A549 (cell line): Measurements from ENCODE around the gene ABCC6.

Experiments used
- BHLHE40 ChIP-seq: IDR thresholded peaks from 2 replicates; pipeline ENCODE4 v1.6.1; 2012; ENCODE audit warnings: low read depth, low read length, inconsistent platforms
- CBX8 ChIP-seq: fragments of 200-600 bp; sonication (generic); IDR thresholded peaks from 2 replicates; pipeline ENCODE4 v1.6.1; 2016
- EP300 ChIP-seq, 2 experiments: fragments of >200 bp; sonication (Bioruptor Twin); formaldehyde crosslinking; IDR thresholded peaks; 2 replicates in 1 of 2; 3 replicates in 1 of 2; pipeline ENCODE4 v1.6.1; 2016 to 2017
- NFE2L2 ChIP-seq: fragments of 150-350 bp; conservative IDR thresholded peaks from 2 replicates; pipeline ENCODE4 v1.6.1; 2014; ENCODE audit warnings: low read length
- POLR2A ChIP-seq: IDR thresholded peaks from 2 replicates; pipeline ENCODE4 v1.6.1; 2012; ENCODE audit warnings: mild to moderate bottlenecking, low read length
- RCOR1 ChIP-seq: fragments of 150-350 bp; IDR thresholded peaks from 2 replicates; pipeline ENCODE4 v1.6.1; 2014; ENCODE audit warnings: antibody characterized with exemption, low read length, low read depth
- RFX5 ChIP-seq: fragments of 450-650 bp; IDR thresholded peaks from 2 replicates; pipeline ENCODE4 v1.7.1; 2014; ENCODE audit warnings: antibody characterized with exemption, mild to moderate bottlenecking, moderate library complexity
- TF ChIP-seq, protein P1 (sequence below): fragments of >200 bp; sonication (Bioruptor Twin); formaldehyde crosslinking; IDR thresholded peaks from 3 replicates; pipeline ENCODE4 v1.5.1; 2016

DNA sequence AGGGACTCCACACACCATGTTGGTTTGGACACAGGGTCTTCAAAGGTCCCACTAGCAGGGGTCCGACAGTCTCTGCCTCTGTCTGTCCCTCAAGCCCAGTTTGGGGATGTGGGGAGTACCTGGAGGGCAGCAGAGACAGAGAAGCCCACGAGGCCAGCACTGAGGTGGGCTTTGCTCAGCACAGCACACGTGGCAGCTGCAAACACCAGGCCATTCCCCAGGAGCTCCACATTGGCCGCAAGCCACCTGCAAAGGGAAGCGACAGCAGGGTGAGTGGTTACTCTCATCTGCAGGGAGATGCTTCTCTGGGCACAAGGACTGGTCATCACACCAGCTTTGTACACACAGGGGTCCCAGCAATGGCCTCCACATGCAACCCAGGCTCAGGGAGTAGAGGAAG lies 62.0 kb downstream of the ABCC6 start:
- TF ChIP-seq, protein P1, sequence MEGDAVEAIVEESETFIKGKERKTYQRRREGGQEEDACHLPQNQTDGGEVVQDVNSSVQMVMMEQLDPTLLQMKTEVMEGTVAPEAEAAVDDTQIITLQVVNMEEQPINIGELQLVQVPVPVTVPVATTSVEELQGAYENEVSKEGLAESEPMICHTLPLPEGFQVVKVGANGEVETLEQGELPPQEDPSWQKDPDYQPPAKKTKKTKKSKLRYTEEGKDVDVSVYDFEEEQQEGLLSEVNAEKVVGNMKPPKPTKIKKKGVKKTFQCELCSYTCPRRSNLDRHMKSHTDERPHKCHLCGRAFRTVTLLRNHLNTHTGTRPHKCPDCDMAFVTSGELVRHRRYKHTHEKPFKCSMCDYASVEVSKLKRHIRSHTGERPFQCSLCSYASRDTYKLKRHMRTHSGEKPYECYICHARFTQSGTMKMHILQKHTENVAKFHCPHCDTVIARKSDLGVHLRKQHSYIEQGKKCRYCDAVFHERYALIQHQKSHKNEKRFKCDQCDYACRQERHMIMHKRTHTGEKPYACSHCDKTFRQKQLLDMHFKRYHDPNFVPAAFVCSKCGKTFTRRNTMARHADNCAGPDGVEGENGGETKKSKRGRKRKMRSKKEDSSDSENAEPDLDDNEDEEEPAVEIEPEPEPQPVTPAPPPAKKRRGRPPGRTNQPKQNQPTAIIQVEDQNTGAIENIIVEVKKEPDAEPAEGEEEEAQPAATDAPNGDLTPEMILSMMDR = no peak
- no peak for TF ChIP-seq POLR2A
- no peak for TF ChIP-seq CBX8
- no peak for TF ChIP-seq RFX5
- no peak for TF ChIP-seq NFE2L2
- TF ChIP-seq EP300 (IDR thresholded peaks at IDR 0.05) = no peak
- TF ChIP-seq RCOR1 = no peak
- TF ChIP-seq BHLHE40 = no peak
